SKM-1 (cell line): Measurements from ENCODE around the gene SDK1.

Source experiments
- DNase-seq: peaks from one replicate; lab custom pipeline; 2025; ENCODE audit not compliant: unreplicated experiment; lab: John Stamatoyannopoulos, UW

The SDK1 gene

DNA sequence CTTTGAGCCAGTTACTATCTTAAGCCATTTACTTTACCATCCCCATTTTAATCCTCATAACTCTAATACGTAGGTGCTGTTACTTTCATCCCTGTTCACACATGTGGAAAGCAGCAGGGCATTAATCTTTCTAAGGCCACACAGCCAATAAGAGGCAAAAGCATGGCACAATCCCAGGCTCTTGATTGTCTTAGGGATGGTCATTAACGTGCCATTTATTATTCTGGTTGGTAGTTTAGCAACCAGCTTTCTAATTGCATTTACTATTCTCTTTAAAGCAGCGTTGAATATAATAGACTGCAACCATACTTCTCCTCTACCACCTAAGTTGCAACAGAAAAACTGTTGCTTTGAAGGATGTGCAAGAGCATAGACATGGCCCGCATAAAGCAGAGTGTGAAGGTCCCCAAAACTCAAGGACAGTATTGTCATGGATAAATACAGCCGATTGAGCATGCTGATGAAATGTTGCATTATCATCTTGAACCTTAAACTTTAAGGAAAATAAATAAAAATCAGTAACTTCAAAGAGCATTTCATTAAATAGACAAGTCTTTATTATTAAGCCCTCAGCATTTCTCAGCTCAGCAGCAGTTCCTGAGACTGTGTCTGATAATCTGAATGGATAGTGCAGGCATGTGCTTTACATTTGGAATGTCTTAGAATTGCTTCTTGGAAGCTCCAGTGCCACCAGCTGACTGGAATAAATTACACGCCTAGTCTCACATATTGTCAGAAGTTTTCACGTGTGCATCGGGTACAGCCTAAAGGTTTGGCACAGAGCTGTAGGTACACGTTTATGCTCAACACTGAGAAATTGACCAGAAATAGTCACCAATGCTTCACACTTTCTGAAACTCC is 467.1 kb downstream of the SDK1 start:
- no peak for DNase-seq

- DNase-seq, result no peak
These were observed 470.9 kb downstream of the SDK1 start for GRCh38 chr7:3771906-3772305.

DNA sequence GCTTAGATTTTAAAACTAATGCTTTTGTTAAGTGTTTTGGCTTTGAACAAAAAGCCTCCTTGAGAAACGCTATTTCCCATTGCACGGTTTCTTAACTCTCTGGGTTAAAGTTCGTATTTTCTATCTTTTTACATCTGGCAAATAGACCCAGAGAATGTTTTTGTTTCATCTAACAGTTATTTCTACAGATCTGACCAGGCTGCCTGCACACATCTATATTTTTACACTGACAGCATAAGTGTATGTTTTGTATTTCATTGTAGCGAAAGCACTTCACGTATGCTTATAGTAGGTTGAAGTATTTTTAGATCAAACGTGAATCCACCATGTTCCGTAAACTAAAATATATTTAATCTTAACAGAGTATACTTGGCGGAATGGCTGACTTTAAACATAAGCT is 477.3 kb downstream of the SDK1 start:
- no peak for DNase-seq

- DNase-seq, result no peak
These were observed 479.0 kb downstream of the SDK1 start for GRCh38 chr7:3780016-3780415.

DNA sequence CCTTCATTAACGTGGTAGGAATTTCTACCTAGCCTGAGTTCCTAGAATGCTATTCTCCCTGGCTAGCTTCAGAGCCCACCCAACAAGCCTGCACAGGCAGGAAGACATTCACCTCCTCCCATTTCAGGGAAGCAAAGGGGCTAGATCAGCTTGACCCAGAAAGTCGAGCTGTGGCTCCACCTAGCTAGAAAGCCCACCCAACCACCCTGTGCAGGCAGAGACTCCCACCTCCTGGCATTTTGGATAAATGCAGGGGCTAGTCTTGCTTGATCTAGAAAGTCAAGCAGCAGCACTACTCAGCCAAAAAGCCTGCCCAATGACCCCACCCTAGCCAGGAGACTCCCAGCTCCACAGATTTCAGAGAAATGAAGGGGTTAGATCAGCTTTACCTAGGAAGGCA is 479.5 kb downstream of the SDK1 start:
- no peak for DNase-seq

DNA sequence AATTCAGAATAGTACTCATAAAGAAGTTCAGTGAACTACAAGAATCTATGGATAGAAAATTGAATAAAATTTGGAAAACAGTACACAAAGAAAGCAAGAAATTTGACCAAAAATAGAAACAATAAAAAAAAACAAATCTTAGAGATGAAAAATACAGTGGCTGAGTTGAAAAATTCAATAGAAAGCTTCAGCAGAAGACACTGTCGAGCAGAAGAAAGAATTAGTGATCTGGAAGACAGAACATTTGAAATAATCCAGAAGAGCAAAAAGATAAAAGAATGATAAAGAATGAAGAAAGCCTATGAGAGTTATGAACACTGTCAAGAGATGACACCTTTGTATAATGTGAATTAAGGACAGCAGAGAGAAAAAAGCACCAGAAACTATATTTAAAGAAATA is 480.6 kb downstream of the SDK1 start:
- DNase-seq, result no peak

DNA sequence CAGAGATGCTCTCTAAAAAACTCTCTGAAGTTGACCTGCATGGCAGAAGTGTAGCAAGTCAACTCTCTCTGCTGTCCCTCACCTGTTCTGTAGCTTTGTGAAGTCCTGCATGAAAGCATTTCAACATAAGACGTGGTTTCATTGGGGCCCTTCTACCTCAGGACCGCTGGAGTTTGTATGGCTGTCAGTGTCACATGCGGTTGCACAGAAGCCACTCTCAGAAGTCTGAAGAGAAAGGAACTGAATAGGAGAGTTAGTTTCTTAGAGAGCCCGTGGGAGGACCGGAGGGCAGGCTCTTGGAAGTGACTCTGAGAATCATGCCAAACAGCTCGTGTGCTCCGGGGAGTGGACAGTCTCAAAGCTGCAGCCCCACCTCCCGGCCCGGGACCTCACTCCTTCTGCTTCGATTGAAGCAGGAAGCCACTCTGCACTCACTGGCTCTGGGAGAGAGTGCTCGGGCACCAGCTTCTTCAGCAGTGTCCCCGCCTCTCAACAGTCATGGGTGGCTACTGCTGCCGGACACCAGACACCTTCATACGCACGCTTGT is 486.7 kb downstream of the SDK1 start:
- DNase-seq, result no peak

GRCh38 chr7:3790803-3791202 is 489.8 kb downstream of the SDK1 start:
- no peak for DNase-seq

GRCh38 chr7:3791327-3791726 is 490.3 kb downstream of the SDK1 start:
- DNase-seq, result no peak

DNA sequence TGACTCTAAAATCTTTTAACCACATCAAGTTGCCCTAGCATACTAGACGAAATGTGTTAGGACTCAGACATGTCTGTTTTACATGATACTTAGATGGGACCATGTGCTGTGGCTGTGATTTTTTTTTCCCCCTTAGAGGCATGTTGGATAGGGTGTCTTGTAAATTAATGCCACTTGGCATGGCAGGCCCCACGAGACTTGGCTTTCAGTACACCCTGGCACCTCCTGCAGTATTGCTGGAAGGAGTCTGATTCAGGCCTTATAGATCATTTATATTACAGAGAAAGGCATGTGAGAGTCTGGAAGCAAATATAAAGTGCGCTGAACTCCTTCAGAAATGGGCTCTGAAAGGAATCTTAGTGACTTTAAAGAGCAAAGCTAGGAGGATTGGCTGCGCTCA is 494.1 kb downstream of the SDK1 start:
- no peak for DNase-seq

DNA sequence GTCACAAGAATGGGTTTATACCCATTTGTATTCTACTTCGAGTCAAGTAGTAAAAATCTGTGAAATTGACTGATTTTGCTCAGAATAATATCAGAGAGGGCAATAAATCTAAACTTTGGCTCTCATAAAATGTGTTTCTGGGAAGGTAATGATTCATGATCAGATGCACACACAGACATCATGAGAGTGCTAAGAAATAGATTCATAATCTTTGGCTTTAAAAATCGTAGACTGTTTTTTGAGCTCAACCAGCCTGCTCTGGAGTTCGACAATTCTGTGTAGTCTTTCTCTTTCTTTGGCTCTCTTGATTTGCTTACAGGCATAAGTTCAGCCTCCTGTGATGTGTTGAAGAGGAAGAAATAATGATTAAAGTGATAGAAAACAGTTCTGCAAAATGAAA is 494.7 kb downstream of the SDK1 start:
- DNase-seq, result no peak

- DNase-seq, result no peak
These were observed 504.1 kb downstream of the SDK1 start for GRCh38 chr7:3805151-3805550.

GRCh38 chr7:3806516-3806915 is 505.5 kb downstream of the SDK1 start:
- DNase-seq, result no peak

DNA sequence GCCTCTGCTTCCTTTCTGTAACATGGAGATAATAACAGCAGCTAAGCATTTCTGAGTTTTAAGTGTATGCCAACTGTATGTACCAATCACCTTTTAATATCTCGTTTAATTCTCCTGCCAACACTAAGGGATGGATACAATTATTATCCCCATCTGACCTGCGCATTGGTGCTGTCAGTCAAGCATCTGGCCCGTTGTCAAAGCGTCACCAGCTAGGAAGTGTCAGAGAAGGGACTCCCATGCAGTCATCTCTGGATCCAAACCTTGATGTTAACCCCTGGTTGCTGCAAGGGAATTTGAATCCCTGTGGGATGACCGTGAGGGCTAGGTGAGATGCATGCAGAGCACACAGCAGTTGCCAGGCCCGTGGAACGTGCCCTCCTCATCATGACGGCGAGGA is 506.8 kb downstream of the SDK1 start:
- DNase-seq, result no peak

GRCh38 chr7:3821488-3821887 is 520.4 kb downstream of the SDK1 start:
- no peak for DNase-seq

DNA sequence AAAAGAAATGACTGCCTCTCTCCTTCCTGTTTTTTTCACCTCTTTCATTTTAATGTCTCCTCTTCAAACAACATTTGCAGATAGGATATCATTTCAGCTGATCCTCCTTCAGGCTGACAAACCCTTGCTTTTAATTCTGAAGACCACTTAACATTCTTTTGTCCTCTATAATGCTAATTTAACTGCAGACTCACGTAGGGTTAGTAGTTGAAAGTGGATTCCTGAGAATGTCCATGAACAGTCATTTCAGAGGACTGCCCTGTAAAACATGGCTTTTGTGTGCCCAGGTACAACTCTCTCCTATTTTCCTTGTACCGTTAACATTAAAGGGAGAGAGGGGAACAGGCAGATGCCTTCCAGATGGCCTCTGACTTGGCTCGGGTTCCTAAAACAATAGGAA is 524.4 kb downstream of the SDK1 start:
- DNase-seq, result no peak

DNA sequence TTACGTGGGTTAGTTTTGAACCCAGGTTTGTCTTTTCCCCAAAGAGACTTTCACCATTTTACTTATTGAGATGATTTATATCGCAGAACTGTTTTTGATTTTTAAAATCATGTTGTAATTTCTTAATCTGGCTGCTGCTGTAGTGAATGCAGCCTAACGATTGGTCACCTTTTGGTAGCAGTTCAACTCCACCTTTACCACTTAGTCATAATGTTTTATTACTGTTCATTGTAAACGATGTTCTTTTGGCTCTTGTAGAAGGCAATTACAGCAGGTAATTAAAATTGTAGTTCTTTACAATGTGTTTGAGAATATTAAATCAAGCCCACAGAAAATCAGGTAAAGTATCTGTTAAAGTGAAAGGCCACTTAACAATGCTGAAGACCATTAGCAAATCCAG is 531.1 kb downstream of the SDK1 start:
- DNase-seq, result no peak

DNA sequence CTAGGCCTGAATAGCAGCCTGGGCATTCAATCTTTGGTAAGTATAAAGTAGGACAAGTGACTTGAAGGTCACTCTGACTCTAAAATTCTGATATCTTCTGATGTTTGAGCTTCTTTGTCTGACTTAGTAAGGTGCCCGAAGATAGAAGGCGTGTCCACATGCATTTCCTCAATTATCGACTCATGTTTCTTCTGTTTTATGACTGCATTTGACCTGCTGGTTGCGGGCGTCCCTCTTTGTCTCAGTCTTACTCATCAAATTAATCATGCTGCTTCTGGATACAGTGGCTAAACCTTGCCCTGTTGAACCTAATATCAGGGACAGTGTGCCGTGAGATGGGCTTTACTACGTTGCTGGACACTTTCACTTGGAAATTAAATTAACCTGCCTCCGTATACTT is 534.1 kb downstream of the SDK1 start:
- no peak for DNase-seq

DNA sequence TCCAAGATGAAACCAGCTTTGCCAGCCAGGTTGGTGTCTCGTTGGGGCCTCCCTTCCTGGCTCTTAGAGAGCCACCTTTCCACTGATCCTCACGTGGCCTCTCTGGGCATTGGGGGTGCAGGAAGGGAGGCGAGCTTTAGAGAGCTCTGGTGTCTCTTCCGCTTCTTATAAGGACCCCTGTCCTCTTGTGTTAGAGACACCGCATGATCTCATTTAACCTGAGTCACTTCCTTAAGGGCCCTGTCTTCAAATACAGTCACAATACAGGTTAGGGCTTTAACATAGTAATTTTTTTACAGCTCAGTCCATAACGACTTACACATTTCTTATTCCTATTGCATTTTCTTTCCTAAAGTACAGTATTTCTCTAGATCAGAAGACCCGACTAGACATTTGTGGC is 535.8 kb downstream of the SDK1 start:
- no peak for DNase-seq

GRCh38 chr7:3844540-3845151 is 543.6 kb downstream of the SDK1 start:
- no peak for DNase-seq

DNA sequence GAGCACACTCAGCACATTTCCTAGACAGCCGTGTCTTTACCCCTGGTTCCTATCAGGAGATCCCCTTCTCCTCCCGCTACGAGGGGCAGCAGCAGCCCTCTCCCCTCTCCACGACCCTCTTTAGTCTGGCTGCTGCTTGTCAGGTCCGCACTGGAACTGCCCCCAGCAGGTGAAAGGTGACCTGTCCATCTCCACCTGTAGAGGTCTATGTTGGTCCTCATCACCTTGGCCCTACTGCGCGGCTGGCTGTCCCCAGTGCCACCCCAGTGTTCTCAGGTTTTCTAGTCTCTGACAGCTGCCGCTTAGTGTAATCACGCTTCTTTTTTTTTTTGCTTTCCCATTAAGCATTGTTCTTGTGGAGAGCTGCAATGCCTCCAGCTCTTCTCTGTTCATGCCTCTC is 545.7 kb downstream of the SDK1 start:
- no peak for DNase-seq

GRCh38 chr7:3847336-3847735 is 546.3 kb downstream of the SDK1 start:
- DNase-seq, result no peak

GRCh38 chr7:3859431-3859830 is 558.4 kb downstream of the SDK1 start:
- DNase-seq, result no peak
